ENCODE measurements around the gene RIMS4. TPM values are rescaled to one million over a fixed set of nuclear protein-coding genes. Genes with fewer than 3 reads are reported as not detected.

Gene RIMS4
- total RNA-seq, 1 experiment from 2014 or later: 16.3 TPM

- H3K4me1 Mint-ChIP-seq: peaks cover 12 to 45% of the 10 kb centered on the region in 2 experiments
- H3T11ph ChIP-seq (ENCODE audit: low read length): no peak overlapping the region
- peaks cover 60% of the 10 kb centered on the region for H3K27me3 Mint-ChIP-seq (ENCODE audit: low read depth)
- H3K9me3 Mint-ChIP-seq: peaks cover 0 to 3% of the 10 kb centered on the region in 2 experiments; a peak in 2 of 5 replicates
- H3K36me3 Mint-ChIP-seq (ENCODE audit: insufficient read depth in 1 of 3, low read depth in 3 of 3): peaks cover 0 to 11% (median 0%) of the 10 kb centered on the region in 3 experiments; a peak in 4 of 7 replicates
- H3K4ac ChIP-seq (ENCODE audit: low read depth, low read length): no peak overlapping the region
- H3K79me2 ChIP-seq (ENCODE audit: insufficient read depth, low read length): no peaks in the 10 kb centered on the region
- no peak overlapping the region for H4K91ac ChIP-seq (ENCODE audit: insufficient read length, low read depth, low read length)
- no peak overlapping the region for H3K4me3 Mint-ChIP-seq
- no peak overlapping the region for H2BK15ac ChIP-seq (ENCODE audit: low read depth, low read length)
- H3K14ac ChIP-seq (ENCODE audit: insufficient read depth, low read length): no peak overlapping the region
- H4K20me1 ChIP-seq (ENCODE audit: control insufficient read depth, insufficient read depth, insufficient read length): no peaks in the 10 kb centered on the region
- no peak overlapping the region for H2BK120ac ChIP-seq (ENCODE audit: low read depth, low read length, poor library complexity, severe bottlenecking)
- TF ChIP-seq, protein P1, sequence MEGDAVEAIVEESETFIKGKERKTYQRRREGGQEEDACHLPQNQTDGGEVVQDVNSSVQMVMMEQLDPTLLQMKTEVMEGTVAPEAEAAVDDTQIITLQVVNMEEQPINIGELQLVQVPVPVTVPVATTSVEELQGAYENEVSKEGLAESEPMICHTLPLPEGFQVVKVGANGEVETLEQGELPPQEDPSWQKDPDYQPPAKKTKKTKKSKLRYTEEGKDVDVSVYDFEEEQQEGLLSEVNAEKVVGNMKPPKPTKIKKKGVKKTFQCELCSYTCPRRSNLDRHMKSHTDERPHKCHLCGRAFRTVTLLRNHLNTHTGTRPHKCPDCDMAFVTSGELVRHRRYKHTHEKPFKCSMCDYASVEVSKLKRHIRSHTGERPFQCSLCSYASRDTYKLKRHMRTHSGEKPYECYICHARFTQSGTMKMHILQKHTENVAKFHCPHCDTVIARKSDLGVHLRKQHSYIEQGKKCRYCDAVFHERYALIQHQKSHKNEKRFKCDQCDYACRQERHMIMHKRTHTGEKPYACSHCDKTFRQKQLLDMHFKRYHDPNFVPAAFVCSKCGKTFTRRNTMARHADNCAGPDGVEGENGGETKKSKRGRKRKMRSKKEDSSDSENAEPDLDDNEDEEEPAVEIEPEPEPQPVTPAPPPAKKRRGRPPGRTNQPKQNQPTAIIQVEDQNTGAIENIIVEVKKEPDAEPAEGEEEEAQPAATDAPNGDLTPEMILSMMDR (conservative IDR thresholded peaks at IDR 0.05): no peak
- no peaks in the 10 kb centered on the region for H3K9me3 ChIP-seq (ENCODE audit: control insufficient read depth, low read depth, low read length)
- no CpG with 5 or more reads among the region's 4 CpGs for WGBS (ENCODE audit: extremely low coverage, insufficient read length, low lambda C conversion rate)
- H3K4me1 ChIP-seq (ENCODE audit: insufficient read depth, low read length): no peaks in the 10 kb centered on the region; the same call in 1 of the 2 replicates
- H3K9ac ChIP-seq (ENCODE audit: extremely low read depth, insufficient read length, low read length): no peak overlapping the region
- H3K79me1 ChIP-seq (ENCODE audit: insufficient read depth, low read depth, low read length, poor library complexity, severe bottlenecking): no peaks in the 10 kb centered on the region
- no peak overlapping the region for H3K23ac ChIP-seq (ENCODE audit: insufficient read length, low read depth, low read length)
- no peak overlapping the region for H3K18ac ChIP-seq (ENCODE audit: insufficient read length, low read depth, low read length)
- no peak overlapping the region for H3K4me2 ChIP-seq (ENCODE audit: insufficient read depth, insufficient read length, low read length)
- no peak overlapping the region for H4K5ac ChIP-seq (ENCODE audit: insufficient read length, low read depth, low read length)
- peaks cover 6% of the 10 kb centered on the region for H3K23me2 ChIP-seq (ENCODE audit: insufficient read length, low read depth, low read length, poor library complexity, severe bottlenecking)
- H2BK20ac ChIP-seq (ENCODE audit: low read depth, low read length, poor library complexity, severe bottlenecking): no peak overlapping the region
- H2BK5ac ChIP-seq (ENCODE audit: insufficient read length, low read length): no peak overlapping the region
- H3K27ac Mint-ChIP-seq: no peak overlapping the region
- H3K27me3 ChIP-seq (ENCODE audit: insufficient read depth, low read length): peaks cover 19% of the 10 kb centered on the region
- H2AFZ ChIP-seq (ENCODE audit: low read length): no peak overlapping the region
- H2BK12ac ChIP-seq (ENCODE audit: insufficient read length, low read depth, low read length): no peak overlapping the region
- H2AK5ac ChIP-seq (ENCODE audit: insufficient read length, low read length): no peak overlapping the region
- no peak overlapping the region for H3K27ac ChIP-seq (ENCODE audit: insufficient read length, low read depth, low read length)
- H4K8ac ChIP-seq (replicated peaks; ENCODE audit: insufficient read length, low read depth, low read length): no peak overlapping the region
- DNase-seq: no peak
- H3K56ac ChIP-seq (ENCODE audit: insufficient read length, low read depth, low read length): no peak overlapping the region
Observed at GRCh38 chr20:44807684-44808056, 2.7 kb downstream of the RIMS4 start.

Data from H9 (cell line).